ENCODE results near the gene SPTSSA. TPM values are rescaled to one million over a fixed set of nuclear protein-coding genes. Genes with fewer than 3 reads are reported as not detected.
A peak's percentile ranks its signal among the peaks of the same experiment; 100 is the strongest.

Gene SPTSSA
- total RNA-seq, 1 donor from 2014 or later: 17.1 TPM

DNA sequence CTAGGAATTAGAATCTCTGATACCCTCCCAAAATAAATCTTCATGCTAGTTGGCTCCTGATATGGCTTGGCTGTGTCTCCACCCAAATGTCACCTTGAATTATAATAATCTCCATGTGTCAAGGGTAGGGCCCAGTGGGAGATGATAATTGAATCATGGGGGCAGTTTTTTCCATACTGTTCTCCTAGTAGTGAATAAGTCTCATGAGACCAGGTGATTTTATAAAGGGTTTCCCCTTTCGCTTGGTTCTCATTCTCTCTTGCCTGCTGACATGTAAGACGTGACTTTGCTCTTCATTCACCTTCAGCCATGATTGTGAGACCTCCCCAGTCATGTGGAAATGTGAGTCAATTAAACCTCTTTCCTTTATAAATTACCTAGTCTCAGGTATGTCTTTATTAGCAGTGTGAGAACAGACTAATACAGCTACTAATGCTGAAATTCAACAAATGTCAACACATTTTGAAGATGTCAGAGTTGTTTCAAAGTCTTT lies 12.2 kb upstream of the SPTSSA start:
- DNase-seq (ENCODE audit: low spot score in 2 of 2) (no peak), FAIRE-seq (no peak)

- DNase-seq (ENCODE audit: low spot score in 2 of 2): no peak
- FAIRE-seq: no peak
These were observed 10.8 kb upstream of the SPTSSA start for GRCh38 chr14:34472706-34473279.

DNA sequence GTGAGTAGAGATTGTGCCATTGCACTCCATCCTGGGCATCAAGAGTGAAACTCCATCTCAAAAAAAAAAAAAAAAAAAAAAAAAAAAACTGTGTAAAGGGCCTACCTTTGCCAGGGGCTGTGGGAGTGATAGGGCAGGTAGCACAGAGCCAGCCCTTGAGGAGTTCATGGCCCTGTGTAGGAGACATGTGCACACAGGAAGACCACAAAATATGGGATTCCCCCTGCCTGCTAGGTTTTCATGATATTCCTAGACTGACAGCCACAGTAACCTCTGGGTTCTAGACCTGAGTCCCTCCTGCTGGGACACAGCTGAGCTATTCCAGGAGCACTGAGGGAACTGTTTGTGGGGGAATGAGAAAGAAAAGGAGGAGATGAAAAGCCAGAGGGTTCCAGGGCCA lies 8.3 kb upstream of the SPTSSA start:
- DNase-seq (ENCODE audit: low spot score in 2 of 2) (no peak), FAIRE-seq (no peak)

GRCh38 chr14:34466691-34467090 lies 4.7 kb upstream of the SPTSSA start:
- FAIRE-seq (no peak), DNase-seq (ENCODE audit: low spot score in 2 of 2) (no peak)

GRCh38 chr14:34465069-34465859 lies 3.2 kb upstream of the SPTSSA start:
- DNase-seq (ENCODE audit: low spot score in 2 of 2) (no peak), FAIRE-seq (no peak)

- FAIRE-seq: no peak
- no peak for DNase-seq (ENCODE audit: low spot score in 2 of 2)
These were observed 1.5 kb upstream of the SPTSSA start for GRCh38 chr14:34463598-34463961.

- DNase-seq (ENCODE audit: low spot score in 2 of 2) (peak in 1 of 2 donors; percentile 33), FAIRE-seq (no peak)
These were observed 507 bp downstream of the SPTSSA start for GRCh38 chr14:34461334-34462131.

GRCh38 chr14:34460841-34461240 lies 1.2 kb downstream of the SPTSSA start:
- FAIRE-seq (no peak), DNase-seq (ENCODE audit: low spot score in 2 of 2) (no peak)

GRCh38 chr14:34460295-34460694 lies 1.7 kb downstream of the SPTSSA start:
- FAIRE-seq (no peak), DNase-seq (ENCODE audit: low spot score in 2 of 2) (no peak)

DNA sequence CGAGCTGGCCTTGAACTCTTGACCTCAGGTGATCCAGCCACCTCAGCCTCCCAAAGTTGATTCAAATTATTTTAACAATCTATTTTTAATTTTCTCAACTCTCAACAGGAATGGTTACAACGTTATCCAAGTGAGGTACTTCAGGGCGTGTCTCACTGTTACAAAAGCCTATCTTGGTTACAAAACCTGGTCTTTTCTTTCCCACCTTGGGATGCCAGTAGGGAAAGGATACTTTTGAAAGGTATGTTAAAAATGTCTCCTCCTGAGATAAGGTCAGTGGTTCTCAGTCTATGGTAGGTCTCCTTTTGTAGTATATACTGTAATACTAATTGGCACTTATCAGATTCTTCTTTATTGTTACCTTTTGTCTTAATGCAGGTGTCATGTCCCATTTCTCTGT lies 4.9 kb downstream of the SPTSSA start:
- DNase-seq (ENCODE audit: low spot score in 2 of 2) (no peak), FAIRE-seq (no peak)

- DNase-seq (ENCODE audit: low spot score in 2 of 2) (no peak), FAIRE-seq (no peak)
These were observed 8.8 kb downstream of the SPTSSA start for GRCh38 chr14:34453226-34453625.

DNA sequence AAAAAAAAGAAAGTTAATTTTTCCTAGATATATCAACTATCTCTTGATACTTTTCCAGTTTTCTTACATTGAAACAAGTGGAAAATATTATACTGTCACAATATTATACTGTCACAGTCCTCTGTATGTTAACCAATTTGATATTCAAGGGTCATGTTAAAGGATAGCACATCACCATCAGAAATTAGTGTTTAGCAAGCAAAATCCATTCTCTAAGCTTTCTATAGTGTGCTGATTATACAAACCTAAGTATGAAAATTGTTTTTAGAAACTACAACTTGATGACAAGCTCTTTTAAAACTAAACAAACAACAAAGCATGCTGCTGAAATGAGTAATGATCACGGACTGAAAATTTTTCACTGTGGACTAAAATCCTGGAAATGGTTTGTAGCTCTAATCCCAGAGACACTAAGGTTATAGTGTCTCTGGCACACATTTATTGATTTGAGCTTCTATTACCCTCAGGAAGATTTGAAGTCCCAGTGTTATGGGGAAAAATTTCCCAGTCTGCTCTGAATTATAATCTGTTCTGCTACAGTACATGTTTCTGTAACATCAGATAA lies 9.7 kb downstream of the SPTSSA start:
- DNase-seq (ENCODE audit: low spot score in 2 of 2): no peak

DNA sequence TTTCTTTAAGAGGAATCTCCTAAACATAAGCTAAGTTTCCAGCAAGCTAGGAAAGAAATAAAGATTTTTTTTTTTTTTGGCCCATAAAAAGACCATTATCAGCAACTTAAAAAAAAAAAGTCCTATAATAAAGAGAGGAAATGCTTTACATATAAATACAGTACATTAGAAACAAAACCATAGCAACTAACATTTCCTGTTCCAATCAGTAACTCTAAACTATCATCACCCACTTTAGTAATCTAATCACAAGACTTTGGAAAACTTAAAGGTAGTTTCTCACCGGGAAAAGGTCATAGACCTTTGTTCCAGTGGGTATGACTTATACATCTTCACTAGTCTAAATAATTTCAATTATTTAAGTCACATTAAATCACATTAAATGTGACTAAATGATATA lies 11.1 kb downstream of the SPTSSA start:
- DNase-seq (ENCODE audit: low spot score in 2 of 2) (no peak), FAIRE-seq (no peak)

More for the DNA sequence above, 9.7 kb downstream of the SPTSSA start:
- FAIRE-seq: no peak

GRCh38 chr14:34450542-34450915 lies 11.5 kb downstream of the SPTSSA start:
- no peak for FAIRE-seq
- no peak for DNase-seq (ENCODE audit: low spot score in 2 of 2)

- FAIRE-seq (no peak), DNase-seq (ENCODE audit: low spot score in 2 of 2) (no peak)
These were observed 12.1 kb downstream of the SPTSSA start for GRCh38 chr14:34449819-34450541.

DNA sequence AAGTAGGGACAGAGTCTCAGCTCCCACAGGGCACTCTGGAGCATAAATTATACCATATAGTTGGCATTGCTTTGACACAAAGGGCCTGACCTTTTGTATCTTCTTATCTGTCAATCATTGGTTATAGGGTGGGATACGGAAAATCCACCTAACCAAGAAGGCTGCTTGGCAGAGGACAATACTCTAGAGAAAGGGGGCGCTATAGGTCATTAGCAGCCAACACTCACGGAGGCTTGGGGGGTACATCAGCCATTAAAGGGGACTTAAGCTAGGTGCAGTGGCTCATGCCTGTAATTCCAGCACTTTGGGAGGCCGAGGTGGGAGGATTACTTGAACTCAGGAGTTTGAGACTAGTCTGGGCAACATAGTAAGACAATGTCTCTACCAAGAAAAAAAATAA lies 22.9 kb downstream of the SPTSSA start:
- no peak for FAIRE-seq
- no peak for DNase-seq (ENCODE audit: low spot score in 2 of 2)

GRCh38 chr14:34438438-34438837 lies 23.6 kb downstream of the SPTSSA start:
- DNase-seq (ENCODE audit: low spot score in 2 of 2) (no peak), FAIRE-seq (no peak)

DNA sequence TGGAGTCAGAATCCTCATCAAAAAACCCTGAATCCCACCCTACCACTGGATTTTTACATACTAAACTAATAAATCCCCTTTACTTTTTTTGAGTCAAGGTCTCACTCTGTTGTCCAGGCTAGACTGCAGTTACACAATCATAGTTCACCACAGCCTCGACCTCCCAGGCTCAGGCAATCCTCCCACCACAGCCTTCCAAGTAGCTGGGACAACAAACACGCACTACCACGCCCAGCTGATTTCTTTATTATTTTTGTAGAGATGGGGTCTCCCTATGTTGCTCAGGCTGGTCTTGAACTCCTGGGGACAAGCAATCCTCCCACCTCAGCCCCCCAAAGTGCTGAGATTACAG lies 24.3 kb downstream of the SPTSSA start:
- DNase-seq (ENCODE audit: low spot score in 2 of 2) (no peak), FAIRE-seq (no peak)

GRCh38 chr14:34436960-34437728 lies 24.9 kb downstream of the SPTSSA start:
- DNase-seq (ENCODE audit: low spot score in 2 of 2): no peak
- FAIRE-seq: no peak

All from frontal cortex (tissue), 4 donors.